HG03378 (cell line): Measurements from ENCODE around the gene FAM181B.
A peak's percentile ranks its signal among the peaks of the same experiment; 100 is the strongest.

Source experiments
- ATAC-seq: cut with Tn5 transposase; IDR thresholded peaks from one replicate; pipeline ENCODE4 v1.9.1; 2021; ENCODE audit warnings: mild to moderate bottlenecking, moderate library complexity; ENCODE audit not compliant: unreplicated experiment

Gene FAM181B

GRCh38 chr11:82733444-82734119 lies at the start of gene FAM181B:
TSS of gene FAM181B (minus strand) at chr11:82733864. CDS start at chr11:82733729, 135 bp downstream.
- no peak for ATAC-seq

GRCh38 chr11:82782825-82783374 lies 49.2 kb upstream of the FAM181B start:
- no peak for ATAC-seq

- no peak for ATAC-seq
Measured at GRCh38 chr11:82778776-82779175, 45.1 kb upstream of the FAM181B start.

- ATAC-seq: no peak
Measured at GRCh38 chr11:82776377-82776776, 42.7 kb upstream of the FAM181B start.

- ATAC-seq: peak; percentile 97
Measured at GRCh38 chr11:82775736-82776346, 42.2 kb upstream of the FAM181B start.

GRCh38 chr11:82775218-82775617 lies 41.6 kb upstream of the FAM181B start:
- ATAC-seq: no peak

GRCh38 chr11:82771781-82772180 lies 38.1 kb upstream of the FAM181B start:
- ATAC-seq: no peak

- ATAC-seq: no peak
Measured at GRCh38 chr11:82767123-82767522, 33.5 kb upstream of the FAM181B start.

GRCh38 chr11:82765466-82766034 lies 31.9 kb upstream of the FAM181B start:
- ATAC-seq: no peak

- no peak for ATAC-seq
Measured at GRCh38 chr11:82763167-82763566, 29.5 kb upstream of the FAM181B start.

- ATAC-seq: no peak
Measured at GRCh38 chr11:82759649-82760048, 26.0 kb upstream of the FAM181B start.

- no peak for ATAC-seq
Measured at GRCh38 chr11:82757660-82758357, 24.1 kb upstream of the FAM181B start.

- no peak for ATAC-seq
Measured at GRCh38 chr11:82756765-82757639, 23.3 kb upstream of the FAM181B start.

GRCh38 chr11:82754410-82754809 lies 20.7 kb upstream of the FAM181B start:
- no peak for ATAC-seq

GRCh38 chr11:82753921-82754320 lies 20.3 kb upstream of the FAM181B start:
- no peak for ATAC-seq

- ATAC-seq: no peak
Measured at GRCh38 chr11:82752801-82753200, 19.1 kb upstream of the FAM181B start.

- peak; percentile 68 for ATAC-seq
Measured at GRCh38 chr11:82750643-82751139, 17.0 kb upstream of the FAM181B start.

- no peak for ATAC-seq
Measured at GRCh38 chr11:82747471-82747870, 13.8 kb upstream of the FAM181B start.

GRCh38 chr11:82738091-82738490 lies 4.4 kb upstream of the FAM181B start:
- no peak for ATAC-seq

- no peak for ATAC-seq
Measured at GRCh38 chr11:82734120-82734479, 436 bp upstream of the FAM181B start.
